GM18951 (cell line): Measurements from ENCODE around the gene NARF.

Experiments used
- POLR2A ChIP-seq: IDR thresholded peaks from 4 replicates; pipeline ENCODE4 v1.6.1; 2011; ENCODE audit warnings: mild to moderate bottlenecking; ENCODE audit not compliant: insufficient read length, insufficient read depth; ENCODE audit errors: extremely low read depth
- in situ Hi-C: fragments of 300-500 bp; cut with MboI; formaldehyde crosslinking; loops from one replicate; pipeline ENCODE4 v1.12.0; 2022; ENCODE audit warnings: low sequenced_read_pairs, mixed read lengths, inconsistent platforms; ENCODE audit not compliant: unreplicated experiment

The NARF gene

DNA sequence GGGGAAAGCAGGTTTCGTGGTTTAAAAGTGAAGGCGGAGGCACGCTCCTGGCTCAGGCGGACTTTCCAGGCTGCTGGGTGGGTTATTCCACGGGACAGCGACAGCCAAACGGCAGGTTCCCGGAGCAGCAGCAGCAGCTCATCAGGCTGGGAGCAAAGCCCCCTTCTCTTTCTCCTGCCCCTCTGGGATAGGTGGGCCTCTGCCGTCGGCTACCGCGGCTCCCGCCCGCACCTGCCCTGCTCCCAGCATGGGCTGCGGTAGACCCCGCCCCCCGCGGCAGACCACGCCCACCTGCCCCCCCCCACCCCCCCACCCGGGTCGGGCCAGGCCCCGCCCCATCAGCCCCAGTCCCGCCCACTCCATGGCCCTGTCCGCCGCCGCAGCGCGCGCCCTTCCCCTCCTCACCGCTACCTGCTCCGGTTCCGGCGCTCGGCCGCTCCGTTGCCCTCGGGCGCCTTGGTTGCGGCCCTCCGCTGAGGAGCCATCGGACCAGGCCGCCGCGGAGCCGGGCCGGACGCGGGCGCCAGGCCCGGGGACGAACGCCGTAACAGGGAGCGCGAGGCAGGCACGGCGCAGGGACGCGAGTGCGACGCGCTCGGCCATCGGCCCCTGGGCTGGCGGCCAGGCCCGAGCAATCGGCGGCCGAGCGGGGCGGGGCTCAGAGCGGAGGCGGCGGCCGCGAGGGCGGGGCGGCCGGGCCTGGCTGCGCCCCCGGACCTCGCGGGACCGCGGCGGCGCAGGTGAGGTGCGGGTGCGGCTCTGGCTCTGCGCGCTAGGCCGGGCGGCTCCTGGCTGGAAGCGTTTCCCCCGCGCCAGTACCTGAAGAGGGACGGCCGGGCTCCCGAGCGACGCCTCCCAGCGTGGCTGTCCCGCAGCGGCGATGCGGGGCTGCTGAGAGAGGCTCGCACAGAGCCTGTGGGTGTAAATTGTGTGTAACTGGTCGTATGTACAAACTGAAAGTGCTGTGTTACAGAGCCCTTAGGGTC, 40.2 kb upstream of the NARF start, which contains the start of the genes HEXD and OGFOD3:
Gene HEXD, plus strand, starts transcription at position 347 of the 986 bp plus-strand sequence. CDS start 1,453 bp downstream, outside the sequence.
Gene OGFOD3, minus strand, starts transcription at position 586 of the 986 bp plus-strand sequence. Its CDS starts 101 bp downstream, at position 485.
- peak; percentile 89 for TF ChIP-seq POLR2A
- in situ Hi-C loops, result no loop called here

DNA sequence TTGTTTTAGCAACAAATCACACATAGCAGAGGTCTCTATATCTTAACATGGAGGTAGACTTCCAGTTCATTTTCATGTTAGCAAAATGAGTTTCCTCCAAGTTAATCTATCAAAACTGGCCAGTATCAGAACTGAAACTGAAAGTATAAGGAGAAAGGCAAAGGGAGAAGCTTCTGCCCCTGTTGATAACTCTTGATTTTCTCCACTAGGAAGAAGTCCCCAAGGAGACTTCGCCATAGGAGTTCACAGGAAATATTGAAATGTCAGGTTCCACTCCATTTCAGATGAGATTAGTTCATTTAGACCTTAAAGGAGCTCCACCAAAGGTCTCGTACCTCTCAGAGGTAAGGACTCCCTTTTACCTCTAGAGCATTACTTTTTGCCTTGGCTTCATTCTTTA, 39.0 kb upstream of the NARF start:
- in situ Hi-C loops, result no loop called here
- no peak for TF ChIP-seq POLR2A

DNA sequence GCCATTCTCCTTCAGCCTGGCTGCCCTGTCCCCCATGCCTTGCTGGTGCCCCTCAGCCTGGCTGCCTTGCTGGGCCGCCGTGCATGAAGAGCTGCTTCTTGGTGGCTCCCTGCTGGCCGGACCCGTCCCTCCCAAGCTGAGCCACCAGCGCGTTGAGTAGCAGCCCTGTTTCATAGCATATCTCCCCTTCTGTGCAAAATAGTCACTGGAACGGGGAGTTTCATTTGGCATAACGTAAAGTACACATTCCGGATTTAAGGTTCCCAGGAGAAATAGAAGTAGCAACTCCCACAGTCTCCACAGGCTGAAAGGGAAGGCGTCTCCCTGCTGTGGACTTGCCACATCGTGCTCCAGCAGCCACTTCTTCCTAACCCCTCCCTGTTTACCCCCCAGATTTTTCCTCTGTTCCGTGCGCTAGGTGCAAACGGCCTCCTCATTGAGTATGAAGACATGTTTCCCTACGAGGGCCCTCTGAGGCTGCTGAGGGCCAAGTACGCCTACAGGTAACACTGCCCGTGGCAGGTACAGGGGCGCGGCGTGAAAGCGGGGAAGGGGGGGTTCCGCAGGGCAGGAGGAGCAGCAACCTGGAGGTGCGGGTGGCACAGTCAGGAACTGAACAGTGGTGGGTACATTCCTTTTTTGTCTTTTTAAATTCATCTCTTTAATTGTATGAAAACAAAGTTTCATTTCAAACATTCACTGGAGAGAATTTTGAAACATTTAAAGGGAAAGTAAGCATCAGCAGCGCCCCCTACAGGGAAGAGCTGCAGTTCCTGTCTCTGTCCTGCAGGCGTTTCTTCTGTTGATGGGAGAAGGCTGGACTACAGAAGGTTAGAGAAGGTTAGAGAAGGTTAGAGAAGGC, 34.3 kb upstream of the NARF start:
- in situ Hi-C loops, result no loop called here
- TF ChIP-seq POLR2A, result no peak

DNA sequence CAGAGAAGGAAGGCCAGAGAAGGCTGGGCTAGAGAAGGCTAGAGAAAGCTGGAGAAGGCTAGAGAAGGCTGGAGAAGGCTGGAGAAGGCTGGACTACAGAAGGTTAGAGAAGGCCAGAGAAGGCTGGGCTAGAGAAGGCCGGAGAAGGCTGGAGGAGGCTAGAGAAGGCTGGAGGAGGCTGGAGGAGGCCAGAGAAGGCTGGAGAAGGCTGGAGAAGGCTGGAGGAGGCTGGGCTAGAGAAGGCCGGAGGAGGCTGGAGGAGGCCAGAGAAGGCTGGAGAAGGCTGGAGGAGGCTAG, 33.7 kb upstream of the NARF start:
- in situ Hi-C loops, result no loop called here
- no peak for TF ChIP-seq POLR2A

DNA sequence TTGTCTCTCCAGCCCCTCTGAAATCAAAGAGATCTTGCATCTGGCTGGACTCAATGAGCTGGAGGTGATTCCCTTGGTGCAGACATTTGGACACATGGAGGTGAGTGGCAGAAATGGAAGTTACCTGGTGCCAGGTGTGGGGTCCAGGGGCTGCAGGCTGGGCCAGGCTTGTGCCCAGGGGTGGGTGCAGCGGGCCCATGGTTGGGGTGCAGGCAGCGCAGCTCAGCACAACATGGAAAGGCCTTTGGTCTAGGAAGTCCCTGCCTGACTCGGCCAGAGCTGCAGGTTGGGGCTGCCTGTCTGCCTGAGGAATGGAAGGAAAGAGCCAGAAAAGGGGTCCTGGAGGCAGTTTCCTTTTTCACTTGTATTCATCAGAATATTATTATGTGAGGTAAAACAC, 30.0 kb upstream of the NARF start:
- no peak for TF ChIP-seq POLR2A
- in situ Hi-C loops, result no loop called here

DNA sequence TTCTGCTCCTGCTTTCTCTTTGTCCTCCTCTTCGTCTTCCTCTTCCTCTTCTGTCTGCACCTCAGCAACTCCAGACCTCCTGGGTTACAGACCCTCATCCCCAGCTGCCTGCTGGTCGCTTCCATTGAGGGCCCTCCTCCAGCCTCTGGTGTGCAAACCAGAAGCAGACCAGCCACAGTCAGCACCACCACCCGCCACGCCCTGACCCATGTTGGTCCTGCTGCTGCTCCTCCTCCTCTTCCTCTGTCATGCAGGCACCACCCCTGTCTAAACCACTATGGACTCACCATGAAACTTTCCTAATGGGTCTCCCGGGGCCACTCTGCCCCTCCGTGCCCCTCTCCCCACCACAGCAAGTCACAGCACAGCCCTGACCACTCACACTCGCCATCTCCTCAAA, 28.7 kb upstream of the NARF start:
- no peak for TF ChIP-seq POLR2A
- in situ Hi-C loops, result no loop called here

DNA sequence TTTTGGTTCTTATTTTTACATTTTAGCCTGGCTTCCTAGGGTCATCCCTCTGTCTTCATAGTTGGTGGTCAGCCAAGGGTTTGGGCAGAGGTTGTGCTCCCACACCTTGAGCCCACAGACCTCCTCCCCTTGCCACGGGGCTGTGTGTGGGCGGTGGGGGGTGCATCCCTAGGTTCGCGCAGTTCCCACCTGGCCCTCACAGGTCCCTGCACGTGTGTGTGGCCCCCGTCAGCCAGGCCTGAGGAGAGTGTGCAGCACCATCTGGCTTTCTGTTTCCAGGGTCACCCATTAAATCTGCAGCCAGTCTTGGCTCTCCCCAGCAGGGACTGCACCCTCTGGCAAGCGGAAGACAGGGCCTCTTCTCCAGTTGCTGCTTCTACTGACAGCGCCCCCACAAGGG, 26.5 kb upstream of the NARF start:
- in situ Hi-C loops, result no loop called here

DNA sequence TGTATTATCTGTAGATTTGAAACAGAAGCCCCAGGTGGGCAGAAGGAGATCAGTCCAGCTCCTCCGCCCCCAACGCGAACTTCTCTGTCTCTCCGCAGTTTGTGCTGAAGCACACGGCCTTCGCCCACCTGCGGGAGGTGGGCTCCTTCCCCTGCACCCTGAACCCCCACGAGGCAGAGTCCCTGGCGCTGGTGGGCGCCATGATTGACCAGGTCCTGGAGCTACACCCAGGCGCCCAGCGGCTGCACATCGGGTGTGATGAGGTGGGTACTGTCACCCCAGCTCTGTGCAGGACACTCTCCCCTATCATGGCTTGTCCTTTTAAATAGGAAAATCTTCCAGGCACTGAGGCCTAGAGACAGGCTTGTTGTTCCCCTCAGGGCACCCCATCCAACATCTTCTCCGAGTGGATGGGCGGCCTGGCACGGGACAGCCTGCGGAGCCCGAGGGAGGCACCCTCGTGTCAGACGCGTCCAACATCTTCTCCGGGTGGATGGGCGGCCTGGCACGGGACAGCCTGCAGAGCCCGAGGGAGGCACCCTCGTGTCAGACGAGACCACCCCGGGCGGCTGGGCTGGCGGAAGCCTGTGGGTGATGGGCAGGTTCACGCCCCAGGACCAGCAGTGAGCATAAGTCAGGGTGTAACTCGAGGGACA, 24.9 kb upstream of the NARF start:
- in situ Hi-C loops, result no loop called here
- TF ChIP-seq POLR2A, result no peak

More for the DNA sequence above, 26.5 kb upstream of the NARF start:
- no peak for TF ChIP-seq POLR2A

DNA sequence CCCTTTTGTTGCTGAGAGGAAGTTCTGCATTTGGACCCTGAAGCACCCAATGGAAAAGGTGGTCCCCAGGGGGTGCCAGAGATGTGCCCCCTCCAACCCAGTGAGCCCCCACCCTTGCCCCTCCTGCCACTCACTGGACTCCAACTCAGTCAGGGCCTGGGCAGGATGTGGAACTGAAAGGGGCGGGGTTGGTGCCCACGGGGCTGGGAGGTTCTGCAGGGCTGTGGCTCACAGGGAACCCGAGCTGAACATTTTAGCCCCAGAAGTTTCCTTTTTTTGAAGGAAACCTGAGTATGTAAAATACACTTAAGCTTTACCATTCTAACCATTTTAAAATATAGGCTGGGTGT, 24.4 kb upstream of the NARF start:
- in situ Hi-C loops, result no loop called here
- no peak for TF ChIP-seq POLR2A

DNA sequence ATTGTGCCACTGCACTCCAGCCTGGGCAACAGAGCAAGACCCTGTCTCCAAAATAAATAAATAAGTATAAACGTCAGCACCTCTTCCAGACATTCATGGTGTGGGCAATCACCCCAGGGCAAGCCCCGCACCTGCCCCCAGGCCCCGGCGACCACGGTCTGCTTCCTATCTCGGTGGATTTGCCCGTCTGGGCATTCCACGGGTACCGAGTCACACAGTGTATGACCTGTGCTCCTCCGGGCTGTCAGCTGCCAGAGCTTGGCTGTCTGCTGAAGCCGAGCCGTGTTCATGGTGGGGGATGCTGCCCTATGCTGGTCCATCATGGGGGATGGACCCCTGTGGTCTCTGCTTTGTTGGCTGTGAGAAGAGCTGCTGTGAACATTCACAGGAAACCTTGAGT, 23.4 kb upstream of the NARF start:
- in situ Hi-C loops, result no loop called here
- TF ChIP-seq POLR2A, result no peak

DNA sequence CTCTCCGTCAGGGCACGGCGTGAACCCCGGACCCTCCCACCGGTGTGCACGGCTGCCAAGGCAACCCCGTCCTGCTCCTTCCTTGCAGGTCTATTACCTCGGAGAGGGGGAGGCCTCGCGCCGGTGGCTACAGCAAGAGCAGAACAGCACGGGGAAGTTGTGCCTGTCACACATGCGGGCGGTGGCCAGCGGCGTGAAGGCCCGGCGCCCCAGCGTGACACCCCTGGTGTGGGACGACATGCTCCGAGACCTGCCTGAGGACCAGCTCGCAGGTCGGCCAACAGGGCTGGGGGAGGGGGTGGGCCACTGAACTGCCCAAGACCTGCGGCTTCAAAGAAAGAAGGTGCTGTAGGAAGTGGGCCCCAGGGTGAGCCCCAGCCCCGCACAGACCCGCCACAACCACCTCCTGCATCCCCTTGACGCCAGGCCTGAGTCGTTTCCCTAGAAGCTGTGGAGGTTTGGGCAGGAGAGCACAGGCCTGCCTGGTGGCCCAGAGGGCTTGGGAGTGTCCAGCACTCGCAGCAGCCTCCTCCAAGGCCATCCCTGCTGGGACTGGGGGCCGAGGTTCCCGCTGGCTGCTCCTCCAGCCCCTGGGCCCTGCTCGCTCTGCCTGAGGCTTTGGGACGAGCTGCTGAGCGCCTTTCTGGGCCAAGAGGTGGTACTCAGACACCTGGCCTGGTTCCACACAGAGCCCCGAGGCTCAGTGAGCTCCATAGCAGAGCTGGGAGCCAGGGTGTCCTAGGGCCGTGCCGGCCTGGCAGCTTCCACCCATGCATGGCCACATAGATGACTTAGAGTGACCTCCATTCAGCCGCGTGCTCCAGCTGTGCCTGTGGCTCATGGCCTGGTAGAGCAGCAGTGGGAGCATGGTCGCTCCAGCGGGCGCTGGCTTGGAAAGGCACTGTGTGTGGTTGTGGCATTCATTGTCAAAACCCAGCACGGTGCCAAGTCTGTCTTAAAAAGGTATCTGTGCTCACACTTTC, 22.6 kb upstream of the NARF start:
- no peak for TF ChIP-seq POLR2A
- in situ Hi-C loops, result no loop called here
